Measurements from ENCODE around the gene UAP1L1. TPM values are rescaled to one million over a fixed set of nuclear protein-coding genes. Genes with fewer than 3 reads are reported as not detected.

UAP1L1 gene
- total RNA-seq, 1 donor from 2014 or later: 1.0 TPM

Small RNA genes within 50 kb of the gene (small RNA-seq; reads per million reads assigned to genes)
- gene RF00153: 0.07 reads per million

Other genes with a start within 250 kb of the UAP1L1 start
- gene AJM1, start 235.0 kb upstream of the UAP1L1 start, total RNA-seq: 0.52 TPM
- gene PHPT1, start 228.1 kb upstream of the UAP1L1 start, total RNA-seq: 109 TPM
- 0.52 TPM for gene MAMDC4, start 225.2 kb upstream of the UAP1L1 start, total RNA-seq
- 196 TPM for gene EDF1, start 211.2 kb upstream of the UAP1L1 start, total RNA-seq
- gene TRAF2, start 191.0 kb upstream of the UAP1L1 start, total RNA-seq: 4.7 TPM
- gene FBXW5, start 132.8 kb upstream of the UAP1L1 start, total RNA-seq: 45.4 TPM
- not detected for gene C8G, start 132.3 kb upstream of the UAP1L1 start, total RNA-seq
- not detected for gene LCN12, start 125.2 kb upstream of the UAP1L1 start, total RNA-seq
- gene PTGDS, start 100.0 kb upstream of the UAP1L1 start, total RNA-seq: 4.2 TPM
- under 0.01 TPM for gene LCNL1, start 94.5 kb upstream of the UAP1L1 start, total RNA-seq
- 2.1 TPM for gene PAXX, start 85.1 kb upstream of the UAP1L1 start, total RNA-seq
- gene CLIC3, start 80.9 kb upstream of the UAP1L1 start, total RNA-seq: not detected
- gene ABCA2, start 49.3 kb upstream of the UAP1L1 start, total RNA-seq: 5.2 TPM
- gene FUT7, start 45.4 kb upstream of the UAP1L1 start, total RNA-seq: not detected
- 5.7 TPM for gene NPDC1, start 31.3 kb upstream of the UAP1L1 start, total RNA-seq
- gene ENTPD2, start 23.5 kb upstream of the UAP1L1 start, total RNA-seq: 5.2 TPM
- 1.0 TPM for gene SAPCD2, start 7.0 kb upstream of the UAP1L1 start, total RNA-seq
- 31.8 TPM for gene MAN1B1, start 9.5 kb downstream of the UAP1L1 start, total RNA-seq
- gene DPP7, start 37.2 kb downstream of the UAP1L1 start, total RNA-seq: 19.8 TPM
- gene GRIN1, start 61.6 kb downstream of the UAP1L1 start, total RNA-seq: not detected
- gene LRRC26, start 92.5 kb downstream of the UAP1L1 start, total RNA-seq: not detected
- gene TMEM210, start 94.5 kb downstream of the UAP1L1 start, total RNA-seq: not detected
- 21.4 TPM for gene ANAPC2, start 111.0 kb downstream of the UAP1L1 start, total RNA-seq
- gene SSNA1, start 111.2 kb downstream of the UAP1L1 start, total RNA-seq: 47.0 TPM
- 2.6 TPM for gene TPRN, start 123.2 kb downstream of the UAP1L1 start, total RNA-seq
- gene TMEM203, start 128.1 kb downstream of the UAP1L1 start, total RNA-seq: 32.9 TPM
- 4.7 TPM for gene NDOR1, start 128.2 kb downstream of the UAP1L1 start, total RNA-seq
- gene RNF208, start 144.7 kb downstream of the UAP1L1 start, total RNA-seq: not detected
- gene CYSRT1, start 147.7 kb downstream of the UAP1L1 start, total RNA-seq: not detected
- gene RNF224, start 150.0 kb downstream of the UAP1L1 start, total RNA-seq: not detected
- not detected for gene SLC34A3, start 153.4 kb downstream of the UAP1L1 start, total RNA-seq
- 97.1 TPM for gene TUBB4B, start 163.8 kb downstream of the UAP1L1 start, total RNA-seq
- not detected for gene STPG3, start 173.8 kb downstream of the UAP1L1 start, total RNA-seq
- gene NELFB, start 177.8 kb downstream of the UAP1L1 start, total RNA-seq: 33.9 TPM
- gene TOR4A, start 200.2 kb downstream of the UAP1L1 start, total RNA-seq: 2.1 TPM
- 2.1 TPM for gene NRARP, start 224.8 kb downstream of the UAP1L1 start, total RNA-seq